Panc1 (cell line): ENCODE measurements around the gene MLH3. TPM values are rescaled to one million over a fixed set of nuclear protein-coding genes. Genes with fewer than 3 reads are reported as not detected.
"Not testable (repeated sequence)": the region's sequence is repeated elsewhere in the genome, so short reads cannot be mapped to it uniquely, and the experiment has no call there.

Experiments
- ATAC-seq: fragments of 200-7000 bp; cut with Tn5 transposase; 2 replicates; pipeline ENCODE4 v1.9.1; 2020; ENCODE audit warnings: mild to moderate bottlenecking, moderate library complexity
- BruUV-seq: library from RNA; stranded (reverse); fragments of 400-500 nt; replicated peaks from 2 replicates; lab custom pipeline; 2021; lab: Mats Ljungman, UMichigan
- CTCF ChIA-PET: fragments of 300-600 bp; sonication (Branson Sonifier 250); formaldehyde crosslinking; loops from one replicate; lab custom pipeline; 2022; ENCODE audit warnings: antibody characterized with exemption; lab: Charles Lee
- POLR2A ChIA-PET: fragments of 300-600 bp; sonication (Branson Sonifier 250); formaldehyde crosslinking; loops from one replicate; lab custom pipeline; 2022; ENCODE audit warnings: antibody characterized with exemption; lab: Charles Lee
- DNase-seq: peaks from one replicate; pipeline ENCODE4 v3.0.0-alpha.2; 2010; ENCODE audit warnings: low read depth, low spot score
- H3K27ac ChIP-seq: 2 replicates; pipeline ENCODE4 v1.5.1; 2011; ENCODE audit warnings: mild to moderate bottlenecking, low read length, inconsistent platforms
- H3K27me3 ChIP-seq: fragments of 200-500 bp; sonication (Bioruptor generic); 2 replicates; pipeline ENCODE4 v1.6.0; 2014; ENCODE audit warnings: low read length, inconsistent platforms; ENCODE audit not compliant: control insufficient read depth, insufficient read depth
- H3K36me3 ChIP-seq: fragments of 200-500 bp; sonication (Bioruptor generic); 2 replicates; pipeline ENCODE4 v1.5.1; 2014; ENCODE audit warnings: inconsistent platforms, mild to moderate bottlenecking, low read length, moderate library complexity; ENCODE audit not compliant: control insufficient read depth, insufficient read depth
- H3K4me1 ChIP-seq: 2 replicates; pipeline ENCODE4 v1.5.1; 2011; ENCODE audit warnings: inconsistent platforms, mild to moderate bottlenecking, low read length, moderate library complexity; ENCODE audit not compliant: control insufficient read depth, insufficient read depth
- H3K4me3 ChIP-seq, 2 experiments: 2 replicates each; pipeline ENCODE4 v1.5.1; 2011 to 2012; ENCODE audit warnings: low read depth in 2 of 2, low read length in 2 of 2, mild to moderate bottlenecking in 2 of 2, inconsistent platforms in 1 of 2, moderate library complexity in 1 of 2
- H3K9me3 ChIP-seq: fragments of 200-500 bp; sonication (Bioruptor generic); 2 replicates; pipeline ENCODE4 v1.5.1; 2014; ENCODE audit warnings: low read depth, mild to moderate bottlenecking, inconsistent platforms, low read length, moderate library complexity; ENCODE audit not compliant: control insufficient read depth, insufficient read depth
- CTCF ChIP-seq: fragments of 450-650 bp; IDR thresholded peaks from 2 replicates; pipeline ENCODE4 v1.5.1; 2017; ENCODE audit warnings: mild to moderate bottlenecking
- POLR2AphosphoS5 ChIP-seq: IDR thresholded peaks from 2 replicates; pipeline ENCODE4 v1.6.1; 2012; ENCODE audit warnings: mild to moderate bottlenecking, low read depth, low read length, moderate library complexity
- REST ChIP-seq, 2 experiments: IDR thresholded peaks; 2 replicates each; pipeline ENCODE4 v1.6.1; 2011 to 2012; ENCODE audit warnings: low read depth in 2 of 2, control low read depth in 1 of 2, low read length in 1 of 2, mild to moderate bottlenecking in 1 of 2, moderate library complexity in 1 of 2; ENCODE audit not compliant: insufficient read depth in 1 of 2
- SIN3A ChIP-seq: IDR thresholded peaks from 2 replicates; pipeline ENCODE4 v1.6.1; 2012; ENCODE audit warnings: low read depth, mild to moderate bottlenecking, low read length, moderate library complexity, borderline replicate concordance; ENCODE audit not compliant: insufficient read depth
- TCF7L2 ChIP-seq: IDR thresholded peaks from 2 replicates; pipeline ENCODE4 v1.6.1; 2011; ENCODE audit warnings: mild to moderate bottlenecking, low read depth, low read length, inconsistent platforms
- in situ Hi-C: cut with HindIII; loops from 2 replicates; pipeline ENCODE4 v1.10.0; 2016; ENCODE audit warnings: low sequenced_read_pairs, low pct_unique_long_range_greater_than_20kb
- intact Hi-C: fragments of 100-400 bp; cut with micrococcal nuclease; formaldehyde crosslinking; loops from one replicate; pipeline ENCODE4 v1.10.0; 2022; ENCODE audit not compliant: unreplicated experiment
- total RNA-seq: library from RNA; stranded (reverse); gene quantifications from one replicate; pipeline ENCODE4 v1.2.1, GENCODE V29; 2021; ENCODE audit not compliant: unreplicated experiment

The MLH3 gene
- total RNA-seq, 1 experiment from 2014 or later = 17.0 TPM

GRCh38 chr14:75001261-75001660, 50.0 kb downstream of the MLH3 start:
- ChIA-PET POLR2A (no interaction called here), CTCF (no interaction called here)
- H3K9me3 ChIP-seq = no peaks in the 10 kb centered on the region; the same call in 1 of the 2 replicates
- no peak for DNase-seq
- H3K36me3 ChIP-seq = peaks cover 4% of the 10 kb centered on the region
- no peak overlapping the region for H3K4me3 ChIP-seq
- H3K27me3 ChIP-seq = no peaks in the 10 kb centered on the region
- no peak overlapping the region for H3K27ac ChIP-seq
- no peak for ATAC-seq
- H3K4me1 ChIP-seq = peaks cover 8% of the 10 kb centered on the region; the same call in 1 of the 2 replicates
- intact Hi-C loops (loop anchor here (10.0 kb wide), 1 partner anchor 56 kb away; no protein-coding TSS in a partner anchor), in situ Hi-C loops (no loop called here)
- TF ChIP-seq TCF7L2 = no peak
- TF ChIP-seq REST (IDR thresholded peaks at IDR 0.05; ENCODE audit: insufficient read depth in 1 of 2, low read depth in 2 of 2, low read length in 1 of 2) = no peak
- TF ChIP-seq SIN3A = no peak
- TF ChIP-seq CTCF = no peak
- TF ChIP-seq POLR2AphosphoS5 = no peak
- no TSS peak for BruUV-seq

- BruUV-seq = not testable (repeated sequence)
These were observed 55.5 kb downstream of the MLH3 start for GRCh38 chr14:74995781-74996180.

GRCh38 chr14:74994182-74994581, 57.1 kb downstream of the MLH3 start:
- H3K9me3 ChIP-seq, H3K4me3 ChIP-seq, BruUV-seq, ATAC-seq, in situ Hi-C loops, POLR2A ChIA-PET, intact Hi-C loops, H3K27ac ChIP-seq, H3K36me3 ChIP-seq, DNase-seq, H3K27me3 ChIP-seq, CTCF ChIA-PET, H3K4me1 ChIP-seq: not testable (repeated sequence)

More at GRCh38 chr14:74995781-74996180, 55.5 kb downstream of the MLH3 start:
- H3K9me3 ChIP-seq, H3K4me1 ChIP-seq, intact Hi-C loops, POLR2A ChIA-PET, DNase-seq, ATAC-seq, H3K36me3 ChIP-seq, CTCF ChIA-PET, H3K27ac ChIP-seq, in situ Hi-C loops, H3K27me3 ChIP-seq, H3K4me3 ChIP-seq: not testable (repeated sequence)
